Panc1 (cell line): ENCODE measurements around the gene SNCG. TPM values are rescaled to one million over a fixed set of nuclear protein-coding genes. Genes with fewer than 3 reads are reported as not detected.

Experiments used
- ATAC-seq: fragments of 200-7000 bp; cut with Tn5 transposase; 2 replicates; pipeline ENCODE4 v1.9.1; 2020; ENCODE audit warnings: mild to moderate bottlenecking, moderate library complexity
- BruUV-seq: library from RNA; stranded (reverse); fragments of 400-500 nt; replicated peaks from 2 replicates; lab custom pipeline; 2021; lab: Mats Ljungman, UMichigan
- CTCF ChIA-PET: fragments of 300-600 bp; sonication (Branson Sonifier 250); formaldehyde crosslinking; loops from one replicate; lab custom pipeline; 2022; ENCODE audit warnings: antibody characterized with exemption; lab: Charles Lee
- POLR2A ChIA-PET: fragments of 300-600 bp; sonication (Branson Sonifier 250); formaldehyde crosslinking; loops from one replicate; lab custom pipeline; 2022; ENCODE audit warnings: antibody characterized with exemption; lab: Charles Lee
- DNase-seq: peaks from one replicate; pipeline ENCODE4 v3.0.0-alpha.2; 2010; ENCODE audit warnings: low read depth, low spot score
- H3K27ac ChIP-seq: 2 replicates; pipeline ENCODE4 v1.5.1; 2011; ENCODE audit warnings: mild to moderate bottlenecking, low read length, inconsistent platforms
- H3K27me3 ChIP-seq: fragments of 200-500 bp; sonication (Bioruptor generic); 2 replicates; pipeline ENCODE4 v1.6.0; 2014; ENCODE audit warnings: low read length, inconsistent platforms; ENCODE audit not compliant: control insufficient read depth, insufficient read depth
- H3K36me3 ChIP-seq: fragments of 200-500 bp; sonication (Bioruptor generic); 2 replicates; pipeline ENCODE4 v1.5.1; 2014; ENCODE audit warnings: inconsistent platforms, mild to moderate bottlenecking, low read length, moderate library complexity; ENCODE audit not compliant: control insufficient read depth, insufficient read depth
- H3K4me1 ChIP-seq: 2 replicates; pipeline ENCODE4 v1.5.1; 2011; ENCODE audit warnings: inconsistent platforms, mild to moderate bottlenecking, low read length, moderate library complexity; ENCODE audit not compliant: control insufficient read depth, insufficient read depth
- H3K4me3 ChIP-seq, 2 experiments: 2 replicates each; pipeline ENCODE4 v1.5.1; 2011 to 2012; ENCODE audit warnings: low read depth in 2 of 2, low read length in 2 of 2, mild to moderate bottlenecking in 2 of 2, inconsistent platforms in 1 of 2, moderate library complexity in 1 of 2
- H3K9me3 ChIP-seq: fragments of 200-500 bp; sonication (Bioruptor generic); 2 replicates; pipeline ENCODE4 v1.5.1; 2014; ENCODE audit warnings: low read depth, mild to moderate bottlenecking, inconsistent platforms, low read length, moderate library complexity; ENCODE audit not compliant: control insufficient read depth, insufficient read depth
- CTCF ChIP-seq: fragments of 450-650 bp; IDR thresholded peaks from 2 replicates; pipeline ENCODE4 v1.5.1; 2017; ENCODE audit warnings: mild to moderate bottlenecking
- POLR2AphosphoS5 ChIP-seq: IDR thresholded peaks from 2 replicates; pipeline ENCODE4 v1.6.1; 2012; ENCODE audit warnings: mild to moderate bottlenecking, low read depth, low read length, moderate library complexity
- REST ChIP-seq, 2 experiments: IDR thresholded peaks; 2 replicates each; pipeline ENCODE4 v1.6.1; 2011 to 2012; ENCODE audit warnings: low read depth in 2 of 2, control low read depth in 1 of 2, low read length in 1 of 2, mild to moderate bottlenecking in 1 of 2, moderate library complexity in 1 of 2; ENCODE audit not compliant: insufficient read depth in 1 of 2
- SIN3A ChIP-seq: IDR thresholded peaks from 2 replicates; pipeline ENCODE4 v1.6.1; 2012; ENCODE audit warnings: low read depth, mild to moderate bottlenecking, low read length, moderate library complexity, borderline replicate concordance; ENCODE audit not compliant: insufficient read depth
- TCF7L2 ChIP-seq: IDR thresholded peaks from 2 replicates; pipeline ENCODE4 v1.6.1; 2011; ENCODE audit warnings: mild to moderate bottlenecking, low read depth, low read length, inconsistent platforms
- in situ Hi-C: cut with HindIII; loops from 2 replicates; pipeline ENCODE4 v1.10.0; 2016; ENCODE audit warnings: low sequenced_read_pairs, low pct_unique_long_range_greater_than_20kb
- intact Hi-C: fragments of 100-400 bp; cut with micrococcal nuclease; formaldehyde crosslinking; loops from one replicate; pipeline ENCODE4 v1.10.0; 2022; ENCODE audit not compliant: unreplicated experiment
- total RNA-seq: library from RNA; stranded (reverse); gene quantifications from one replicate; pipeline ENCODE4 v1.2.1, GENCODE V29; 2021; ENCODE audit not compliant: unreplicated experiment

The SNCG gene
- total RNA-seq, 1 experiment from 2014 or later = 5.2 TPM

- Histone ChIP-seq H3K36me3 (peaks cover 9% of the 10 kb centered on the region), H3K27ac (no peak overlapping the region), H3K9me3 (no peaks in the 10 kb centered on the region), H3K27me3 (no peaks in the 10 kb centered on the region), H3K4me1 (no peaks in the 10 kb centered on the region), H3K4me3 (no peak overlapping the region)
- BruUV-seq = no TSS peak
- in situ Hi-C loops (no loop called here), intact Hi-C loops (no loop called here)
- DNase-seq = no peak
- POLR2A ChIA-PET = no interaction called here
- no peak for ATAC-seq
- TF ChIP-seq SIN3A (no peak), REST (IDR thresholded peaks at IDR 0.05; ENCODE audit: insufficient read depth in 1 of 2, low read depth in 2 of 2, low read length in 1 of 2) (no peak), POLR2AphosphoS5 (no peak), CTCF (no peak), TCF7L2 (no peak)
- CTCF ChIA-PET = no interaction called here
Observed at GRCh38 chr10:86922553-86922961, 35.8 kb upstream of the SNCG start.

GRCh38 chr10:86929468-86930380 is 28.7 kb upstream of the SNCG start:
- DNase-seq = no peak
- no TSS peak for BruUV-seq
- intact Hi-C loops = no loop called here
- in situ Hi-C loops = no loop called here
- TF ChIP-seq SIN3A (no peak), TCF7L2 (no peak), CTCF (no peak), POLR2AphosphoS5 (no peak)
- ATAC-seq = no peak
- POLR2A ChIA-PET = no interaction called here
- H3K27ac ChIP-seq = no peak overlapping the region
- H3K4me1 ChIP-seq = no peaks in the 10 kb centered on the region
- H3K27me3 ChIP-seq = no peaks in the 10 kb centered on the region
- CTCF ChIA-PET = interaction anchor here (0.5 kb wide), 1 partner anchor 19 kb away, joined by 4 read pairs; no protein-coding TSS in a partner anchor
- H3K4me3 ChIP-seq = no peak overlapping the region
- H3K9me3 ChIP-seq = no peaks in the 10 kb centered on the region
- H3K36me3 ChIP-seq = peaks cover 2% of the 10 kb centered on the region; the same call in 1 of the 2 replicates
